ENCODE results near the gene VIP.

Gene VIP

DNA sequence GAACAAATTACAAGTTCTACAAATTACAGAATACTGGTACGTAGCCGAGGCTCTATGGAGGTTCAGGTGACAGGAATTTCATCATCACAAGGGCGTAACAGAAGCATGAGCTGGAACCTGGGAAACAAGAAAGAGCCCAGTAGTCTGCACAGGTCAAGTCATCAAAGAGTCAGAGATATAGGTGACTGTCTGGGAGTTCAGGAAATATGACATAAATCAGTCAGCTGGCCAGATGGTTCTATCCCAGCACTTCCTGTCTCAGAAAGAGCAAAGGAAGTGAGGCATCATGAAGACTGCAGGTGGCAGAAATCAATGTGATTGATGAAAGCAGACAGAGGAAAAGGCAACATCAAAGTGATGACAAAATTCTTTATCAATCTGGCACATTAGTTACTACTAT lies 29.6 kb upstream of the VIP start:
- in situ Hi-C loops (cut with HindIII; ENCODE audit: low pct_ligation_motif_present, low sequenced_read_pairs) = no loop called here
- H3K36me3 ChIP-seq (replicated peaks) = no peaks in the 10 kb centered on the region
- no peak overlapping the region for H3K27ac ChIP-seq
- no peak overlapping the region for H3K4me3 ChIP-seq (ENCODE audit: low read depth, low read length)
- no peaks in the 10 kb centered on the region for H3K27me3 ChIP-seq (replicated peaks)
- no peak for DNase-seq
- TF ChIP-seq CTCF (IDR thresholded peaks at IDR 0.05; ENCODE audit: low read depth, low read length, missing control alignments) = no peak

DNA sequence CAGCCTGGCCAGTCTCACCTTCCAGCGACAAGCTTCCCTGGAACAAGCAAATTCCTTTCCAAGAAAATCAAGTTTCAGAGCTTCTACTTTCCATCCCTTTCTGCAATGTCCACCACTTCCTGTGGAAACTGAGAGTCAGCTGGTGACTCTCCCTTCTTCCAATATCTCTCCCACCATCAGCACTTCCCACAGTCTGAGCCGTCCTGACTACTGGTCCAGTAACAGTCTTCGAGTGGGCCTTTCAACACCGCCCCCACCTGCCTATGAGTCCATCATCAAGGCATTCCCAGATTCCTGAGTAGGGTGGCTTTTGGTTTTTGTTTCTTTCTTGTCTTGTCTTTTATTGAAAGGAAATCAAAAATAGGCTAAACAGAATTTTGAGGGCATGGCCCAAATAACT lies 28.6 kb upstream of the VIP start:
- no peaks in the 10 kb centered on the region for H3K27me3 ChIP-seq (replicated peaks)
- in situ Hi-C loops (cut with HindIII; ENCODE audit: low pct_ligation_motif_present, low sequenced_read_pairs) = no loop called here
- H3K4me3 ChIP-seq (ENCODE audit: low read depth, low read length) = no peak overlapping the region
- DNase-seq = no peak
- TF ChIP-seq CTCF (IDR thresholded peaks at IDR 0.05; ENCODE audit: low read depth, low read length, missing control alignments) = no peak
- H3K36me3 ChIP-seq (replicated peaks) = no peaks in the 10 kb centered on the region
- H3K27ac ChIP-seq = no peak overlapping the region

- H3K27ac ChIP-seq = no peak overlapping the region
- DNase-seq = no peak
- no peak overlapping the region for H3K4me3 ChIP-seq (ENCODE audit: low read depth, low read length)
- H3K27me3 ChIP-seq (replicated peaks) = no peaks in the 10 kb centered on the region
- no peak for TF ChIP-seq CTCF (IDR thresholded peaks at IDR 0.05; ENCODE audit: low read depth, low read length, missing control alignments)
- H3K36me3 ChIP-seq (replicated peaks) = no peaks in the 10 kb centered on the region
- in situ Hi-C loops (cut with HindIII; ENCODE audit: low pct_ligation_motif_present, low sequenced_read_pairs) = no loop called here
Observed at GRCh38 chr6:152723398-152723797, 27.2 kb upstream of the VIP start.

DNA sequence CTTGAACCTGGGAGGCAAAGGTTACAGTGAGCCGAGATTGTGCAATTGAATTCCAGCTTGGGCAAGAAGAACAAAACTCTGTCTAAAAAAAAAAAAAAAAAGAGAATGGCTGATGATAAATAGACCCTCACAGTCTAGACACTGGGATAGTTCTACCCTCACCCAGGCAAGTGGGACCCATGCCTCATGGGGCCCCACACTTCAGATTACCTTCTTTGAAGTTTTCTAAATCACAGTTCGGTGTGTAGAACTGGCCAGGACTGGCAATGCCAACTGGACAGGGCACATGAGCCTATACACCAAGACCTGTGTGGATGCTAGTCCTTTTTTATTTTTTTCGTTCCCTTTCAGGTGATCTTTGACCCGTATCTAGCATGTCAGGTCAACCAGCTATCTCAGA lies 24.3 kb upstream of the VIP start:
- TF ChIP-seq CTCF (IDR thresholded peaks at IDR 0.05; ENCODE audit: low read depth, low read length, missing control alignments) = no peak
- Histone ChIP-seq H3K27me3 (replicated peaks) (no peaks in the 10 kb centered on the region), H3K4me3 (ENCODE audit: low read depth, low read length) (no peak overlapping the region), H3K27ac (no peak overlapping the region), H3K36me3 (replicated peaks) (no peaks in the 10 kb centered on the region)
- in situ Hi-C loops (cut with HindIII; ENCODE audit: low pct_ligation_motif_present, low sequenced_read_pairs) = no loop called here
- no peak for DNase-seq

DNA sequence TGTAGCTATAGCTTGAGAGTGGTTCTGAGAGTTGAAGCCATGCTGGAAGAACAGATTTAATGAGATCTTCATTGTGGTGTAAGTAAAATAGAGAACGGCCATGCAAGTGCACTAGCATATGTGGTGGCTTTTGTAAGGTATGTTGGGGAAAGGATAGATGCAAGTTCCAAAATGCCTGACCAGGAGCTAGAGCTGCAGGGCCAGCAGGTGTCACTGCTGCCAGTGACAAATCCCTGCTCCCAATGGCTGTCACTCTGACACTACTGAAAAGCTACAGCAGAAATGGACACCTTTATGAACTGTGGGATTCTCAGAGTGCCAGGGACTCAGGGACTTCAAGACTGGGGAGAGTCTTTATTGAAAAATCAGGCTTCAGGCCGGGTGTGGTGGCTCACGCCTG lies 23.1 kb upstream of the VIP start:
- in situ Hi-C loops (cut with HindIII; ENCODE audit: low pct_ligation_motif_present, low sequenced_read_pairs) = no loop called here
- Histone ChIP-seq H3K27ac (no peak overlapping the region), H3K27me3 (replicated peaks) (no peaks in the 10 kb centered on the region), H3K4me3 (ENCODE audit: low read depth, low read length) (no peak overlapping the region), H3K36me3 (replicated peaks) (no peaks in the 10 kb centered on the region)
- no peak for DNase-seq
- TF ChIP-seq CTCF (IDR thresholded peaks at IDR 0.05; ENCODE audit: low read depth, low read length, missing control alignments) = no peak

DNA sequence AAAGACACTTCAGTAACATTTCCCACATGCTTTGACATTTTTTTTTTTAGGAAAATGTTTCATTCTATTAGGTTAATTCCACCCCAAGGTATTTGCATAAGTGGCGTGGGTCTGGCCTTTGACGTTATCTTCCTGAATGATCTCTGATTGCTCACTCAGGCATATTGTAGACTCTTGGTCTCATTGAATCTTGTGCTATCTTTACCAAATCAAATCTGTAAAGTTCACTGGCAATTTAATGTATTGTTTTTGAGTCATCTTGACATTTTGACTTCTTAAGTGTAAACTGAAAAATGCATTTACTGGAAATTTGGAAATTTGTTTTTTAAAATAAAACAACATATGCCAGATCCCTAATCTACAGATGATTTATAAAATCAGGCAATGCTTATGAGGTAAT lies 16.0 kb upstream of the VIP start:
- H3K36me3 ChIP-seq (replicated peaks) = no peaks in the 10 kb centered on the region
- in situ Hi-C loops (cut with HindIII; ENCODE audit: low pct_ligation_motif_present, low sequenced_read_pairs) = no loop called here
- H3K27ac ChIP-seq = no peak overlapping the region
- DNase-seq = no peak
- no peak overlapping the region for H3K4me3 ChIP-seq (ENCODE audit: low read depth, low read length)
- H3K27me3 ChIP-seq (replicated peaks) = no peaks in the 10 kb centered on the region
- TF ChIP-seq CTCF (IDR thresholded peaks at IDR 0.05; ENCODE audit: low read depth, low read length, missing control alignments) = no peak

Data from brain microvascular endothelial cell (primary cell).